Natural killer cell (primary cell): ENCODE results near the gene SLC40A1. TPM values are rescaled to one million over a fixed set of nuclear protein-coding genes. Genes with fewer than 3 reads are reported as not detected.

Source experiments
- ATAC-seq, 3 donors: fragments of 150-1000 bp in 2 of 3; fragments of 200-7000 bp in 1 of 3; cut with Tn5 transposase; 1 replicate in 1 of 3; 2 replicates in 2 of 3; pipeline ENCODE4 v1.10.0; 2021; ENCODE audit warnings: mild to moderate bottlenecking in 2 of 3, moderate library complexity in 2 of 3
- DNase-seq, 2 donors: peaks; one replicate each; pipeline versions ENCODE4 v3.0.0 to v3.0.0-alpha.2; 2013 to 2021; ENCODE audit warnings: mixed read lengths in 1 of 2
- H3K27ac ChIP-seq: one replicate; pipeline ENCODE4 v1.5.1; 2013; ENCODE audit warnings: mild to moderate bottlenecking, low read length
- H3K27me3 ChIP-seq: one replicate; pipeline ENCODE4 v1.6.1; 2013; ENCODE audit warnings: low read length; ENCODE audit not compliant: control insufficient read depth, insufficient read depth
- H3K36me3 ChIP-seq: one replicate; pipeline ENCODE4 v1.6.1; 2013; ENCODE audit warnings: low read length; ENCODE audit not compliant: control insufficient read depth, insufficient read depth
- H3K4me1 ChIP-seq: one replicate; pipeline ENCODE4 v1.6.1; 2013; ENCODE audit warnings: low read length; ENCODE audit not compliant: control insufficient read depth, insufficient read depth
- H3K4me3 ChIP-seq: one replicate; pipeline ENCODE4 v1.5.1; 2013; ENCODE audit warnings: low read length
- H3K9me3 ChIP-seq: one replicate; pipeline ENCODE4 v1.6.1; 2013; ENCODE audit warnings: low read length; ENCODE audit not compliant: control insufficient read depth, insufficient read depth
- H3K27ac Mint-ChIP-seq, 2 donors: one replicate each; pipeline ENCODE4 v1.8.0; 2022; ENCODE audit warnings: mild to moderate bottlenecking in 2 of 2, mixed read lengths in 2 of 2, moderate library complexity in 1 of 2
- H3K27me3 Mint-ChIP-seq, 2 donors: one replicate each; pipeline ENCODE4 v1.8.0; 2022; ENCODE audit warnings: low read depth in 2 of 2, mixed read lengths in 2 of 2
- H3K36me3 Mint-ChIP-seq: one replicate; pipeline ENCODE4 v1.8.0; 2022; ENCODE audit warnings: mixed read lengths
- H3K4me1 Mint-ChIP-seq, 2 donors: one replicate each; pipeline ENCODE4 v1.8.0; 2022; ENCODE audit warnings: mixed read lengths in 2 of 2
- H3K4me3 Mint-ChIP-seq: one replicate; pipeline ENCODE4 v1.8.0; 2022; ENCODE audit warnings: mild to moderate bottlenecking, moderate library complexity, mixed read lengths
- H3K9me3 Mint-ChIP-seq, 2 donors: one replicate each; pipeline ENCODE4 v1.8.0; 2022; ENCODE audit warnings: mixed read lengths in 2 of 2
- CTCF ChIP-seq: fragments of 200-600 bp; IDR thresholded peaks from one replicate; pipeline ENCODE4 v1.8.0; 2022; ENCODE audit warnings: antibody characterized with exemption
- WGBS: methylation state at CpG from one replicate; pipeline ENCODE4 v1.1.7; 2013; ENCODE audit warnings: missing lambda C conversion rate; ENCODE audit not compliant: insufficient coverage; 5-methylcytosine and 5-hydroxymethylcytosine counted together
- intact Hi-C: fragments of 100-400 bp; cut with micrococcal nuclease; formaldehyde crosslinking; loops from one replicate; pipeline ENCODE4 v1.14.2; 2022
- total RNA-seq, 4 donors: library from RNA; stranded (reverse); fragments of 120-200 nt in 1 of 4; gene quantifications; one replicate each; pipeline versions ENCODE4 v1.2.3 to v1.2.4, GENCODE V29; 2013 to 2022

Gene SLC40A1
- total RNA-seq, 3 donors from 2014 or later (not counting 1 experiment from before 2014, with no cell fraction given), result 1.8 to 5.2 (median 4.4) TPM

- H3K4me1 Mint-ChIP-seq, result peaks cover 3 to 9% of the 10 kb centered on the region in 2 donors
- Histone ChIP-seq H3K27me3 (no peaks in the 10 kb centered on the region), H3K4me1 (no peaks in the 10 kb centered on the region), H3K27ac (no peak overlapping the region), H3K36me3 (no peaks in the 10 kb centered on the region), H3K4me3 (no peak overlapping the region), H3K9me3 (no peaks in the 10 kb centered on the region)
- intact Hi-C loops, result no loop called here
- H3K27ac Mint-ChIP-seq, result no peak overlapping the region
- TF ChIP-seq CTCF, result no peak
- no peak for DNase-seq
- H3K36me3 Mint-ChIP-seq, result no peaks in the 10 kb centered on the region
- H3K27me3 Mint-ChIP-seq, result no peaks in the 10 kb centered on the region
- no peak overlapping the region for H3K4me3 Mint-ChIP-seq
- ATAC-seq, result no peak
- H3K9me3 Mint-ChIP-seq, result no peaks in the 10 kb centered on the region
Observed at GRCh38 chr2:189621781-189622180, 41.2 kb upstream of the SLC40A1 start.

- Histone ChIP-seq H3K27me3 (no peaks in the 10 kb centered on the region), H3K27ac (no peak overlapping the region), H3K4me3 (no peak overlapping the region), H3K4me1 (no peaks in the 10 kb centered on the region), H3K36me3 (no peaks in the 10 kb centered on the region), H3K9me3 (no peaks in the 10 kb centered on the region)
- Mint-ChIP-seq H3K4me1 (peaks cover 2% of the 10 kb centered on the region in 2 donors), H3K9me3 (no peaks in the 10 kb centered on the region), H3K36me3 (no peaks in the 10 kb centered on the region), H3K27me3 (peaks cover 3 to 7% of the 10 kb centered on the region in 2 donors), H3K27ac (no peak overlapping the region), H3K4me3 (no peak overlapping the region)
- intact Hi-C loops, result no loop called here
- ATAC-seq, result no peak
- TF ChIP-seq CTCF, result no peak
- DNase-seq, result no peak
- no CpG with 5 or more reads among the region's 1 CpG for WGBS
Observed at GRCh38 chr2:189618197-189618596, 37.6 kb upstream of the SLC40A1 start.

GRCh38 chr2:189614585-189614984, 34.0 kb upstream of the SLC40A1 start:
- ATAC-seq (no peak), DNase-seq (no peak)
- Mint-ChIP-seq H3K27me3 (peaks cover 10 to 12% of the 10 kb centered on the region in 2 donors), H3K4me3 (no peak overlapping the region), H3K27ac (no peak overlapping the region), H3K36me3 (no peaks in the 10 kb centered on the region), H3K4me1 (peaks cover 4% of the 10 kb centered on the region in 2 donors), H3K9me3 (no peaks in the 10 kb centered on the region)
- no peaks in the 10 kb centered on the region for H3K4me1 ChIP-seq
- H3K27me3 ChIP-seq, result no peaks in the 10 kb centered on the region
- intact Hi-C loops, result no loop called here
- no peak overlapping the region for H3K27ac ChIP-seq
- no peak overlapping the region for H3K4me3 ChIP-seq
- H3K36me3 ChIP-seq, result no peaks in the 10 kb centered on the region
- no peak for TF ChIP-seq CTCF
- 94% methylated on average over 4 of the region's 4 CpGs for WGBS
- no peaks in the 10 kb centered on the region for H3K9me3 ChIP-seq

- no peak overlapping the region for H3K4me3 Mint-ChIP-seq
- no peaks in the 10 kb centered on the region for H3K36me3 Mint-ChIP-seq
- no peaks in the 10 kb centered on the region for H3K36me3 ChIP-seq
- no peaks in the 10 kb centered on the region for H3K9me3 Mint-ChIP-seq
- intact Hi-C loops, result no loop called here
- no peak overlapping the region for H3K27ac ChIP-seq
- no peak for ATAC-seq
- H3K27me3 ChIP-seq, result no peaks in the 10 kb centered on the region
- no peak overlapping the region for H3K4me3 ChIP-seq
- H3K27ac Mint-ChIP-seq, result no peak overlapping the region
- H3K4me1 Mint-ChIP-seq, result peaks cover 4% of the 10 kb centered on the region in 2 donors
- no CpG with 5 or more reads among the region's 2 CpGs for WGBS
- peaks cover 10 to 12% of the 10 kb centered on the region in 2 donors for H3K27me3 Mint-ChIP-seq
- H3K4me1 ChIP-seq, result no peaks in the 10 kb centered on the region
- DNase-seq, result no peak
- no peak for TF ChIP-seq CTCF
- no peaks in the 10 kb centered on the region for H3K9me3 ChIP-seq
Observed at GRCh38 chr2:189613650-189614420, 33.2 kb upstream of the SLC40A1 start.
